HG03354 (cell line): Measurements from ENCODE around the gene STAB1.

ENCODE experiments used
- ATAC-seq: cut with Tn5 transposase; IDR thresholded peaks from one replicate; pipeline ENCODE4 v1.9.1; 2021; ENCODE audit warnings: mild to moderate bottlenecking; ENCODE audit not compliant: unreplicated experiment, poor library complexity, severe bottlenecking

Gene STAB1

GRCh38 chr3:52531860-52532516 lies 36.9 kb downstream of the STAB1 start:
- ATAC-seq: no peak

DNA sequence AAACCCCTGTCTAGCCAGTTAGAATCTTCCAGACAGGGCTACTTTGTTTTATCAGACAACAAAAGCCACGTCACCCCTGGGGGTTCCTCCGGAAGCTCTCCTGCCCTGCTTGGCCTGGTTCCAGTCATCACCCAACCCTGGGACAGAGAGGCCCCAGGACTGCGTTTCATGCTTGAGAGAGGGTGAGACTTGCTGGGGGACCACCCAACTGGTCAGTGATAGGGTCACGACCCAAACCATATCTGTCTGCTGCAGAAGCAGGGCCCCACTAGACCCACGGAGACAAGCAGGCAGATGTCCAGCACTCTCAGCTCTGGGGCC lies 37.3 kb downstream of the STAB1 start:
- no peak for ATAC-seq

DNA sequence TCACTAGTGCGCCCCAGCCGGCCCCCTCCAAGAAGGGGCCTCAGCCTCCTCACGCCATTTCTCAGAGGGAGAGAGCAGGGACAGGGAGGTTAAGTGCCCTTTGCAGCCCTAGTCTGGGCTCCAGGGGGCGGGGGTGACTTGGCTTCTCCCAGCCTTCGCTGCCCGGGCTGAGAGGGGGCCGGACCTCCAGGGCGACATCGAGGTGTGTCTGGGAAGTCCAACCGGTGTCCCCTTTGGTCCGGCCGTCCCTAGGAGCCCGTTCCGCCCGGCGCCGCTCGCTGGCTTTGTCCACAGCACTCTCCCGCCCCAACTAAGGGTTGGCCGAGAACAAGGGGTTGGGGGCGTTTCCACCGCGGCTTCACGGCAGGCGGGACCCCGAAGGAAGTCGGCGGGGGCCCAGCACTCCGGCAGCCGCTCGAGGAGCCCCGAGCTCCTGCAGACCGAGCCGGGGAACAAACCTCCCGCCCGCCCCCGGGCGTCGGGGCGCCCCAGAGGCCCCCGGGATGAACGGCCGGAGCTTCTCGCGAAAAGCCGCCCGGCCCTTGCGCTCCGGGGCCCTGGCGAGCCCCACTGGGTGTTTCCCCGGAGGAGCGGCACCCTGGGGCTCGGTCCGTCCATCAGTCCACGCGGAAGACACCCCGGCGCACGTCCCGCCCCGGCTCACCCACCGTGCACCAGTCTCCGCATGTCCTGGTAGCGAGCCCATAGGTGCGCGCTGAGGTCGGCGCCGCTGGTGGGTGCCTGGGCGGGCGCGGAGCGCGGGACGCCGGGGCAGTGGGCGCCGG lies 37.9 kb downstream of the STAB1 start:
- peak; percentile 8 for ATAC-seq

DNA sequence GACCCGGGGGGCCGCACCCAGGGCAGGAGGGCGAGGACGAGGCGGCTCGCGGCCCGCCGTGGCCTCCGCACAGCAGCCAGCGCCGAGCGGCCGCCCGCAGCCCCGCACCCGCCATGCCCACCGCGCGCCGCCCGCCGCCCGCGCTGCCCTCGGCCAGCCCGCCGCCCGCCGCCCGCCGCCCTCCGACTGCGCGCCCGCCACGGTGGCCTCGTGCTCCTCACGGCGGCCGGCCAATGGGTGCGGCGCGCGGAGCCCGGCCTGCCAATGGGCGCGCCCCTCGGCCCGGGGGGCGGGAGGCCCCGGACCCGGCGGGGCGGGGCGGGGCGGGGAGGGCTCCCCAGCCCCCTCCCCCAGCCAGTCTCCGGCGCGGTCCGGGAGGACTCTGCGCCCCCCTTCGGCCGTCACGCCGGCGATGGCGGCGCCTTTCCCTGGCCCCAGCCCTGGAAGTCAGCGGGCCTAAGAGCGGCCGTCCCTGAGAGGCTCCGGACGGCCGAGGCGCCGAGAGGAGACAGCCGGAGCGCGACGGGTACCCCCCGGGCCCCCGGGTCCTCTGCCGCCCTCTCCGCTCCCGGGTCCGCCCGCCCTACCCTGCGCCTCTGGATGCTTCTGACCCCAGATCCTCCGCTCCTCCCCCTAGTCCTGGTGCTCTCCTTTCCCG lies 38.6 kb downstream of the STAB1 start, which contains the start of gene NT5DC2:
TSS of gene NT5DC2 (minus strand) at position 235 of the 658 bp plus-strand sequence. CDS start at position 115, 120 bp downstream.
- ATAC-seq: peak; percentile 36

- no peak for ATAC-seq
These were observed 39.4 kb downstream of the STAB1 start for GRCh38 chr3:52534281-52535183.

GRCh38 chr3:52535411-52536111 lies 40.4 kb downstream of the STAB1 start:
- no peak for ATAC-seq

DNA sequence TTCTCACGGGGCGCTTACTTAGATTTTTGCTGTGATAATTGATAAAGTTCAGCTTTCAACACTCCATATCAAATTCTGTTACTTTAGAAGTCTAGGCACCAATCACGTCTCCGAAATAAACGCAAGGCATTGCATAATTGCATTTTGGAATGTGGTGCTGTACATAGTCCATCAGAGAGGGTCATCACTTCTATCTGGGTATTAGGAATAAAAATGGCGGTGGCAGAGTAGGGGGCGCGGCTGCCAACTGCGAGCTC lies 40.9 kb downstream of the STAB1 start:
- ATAC-seq: no peak

DNA sequence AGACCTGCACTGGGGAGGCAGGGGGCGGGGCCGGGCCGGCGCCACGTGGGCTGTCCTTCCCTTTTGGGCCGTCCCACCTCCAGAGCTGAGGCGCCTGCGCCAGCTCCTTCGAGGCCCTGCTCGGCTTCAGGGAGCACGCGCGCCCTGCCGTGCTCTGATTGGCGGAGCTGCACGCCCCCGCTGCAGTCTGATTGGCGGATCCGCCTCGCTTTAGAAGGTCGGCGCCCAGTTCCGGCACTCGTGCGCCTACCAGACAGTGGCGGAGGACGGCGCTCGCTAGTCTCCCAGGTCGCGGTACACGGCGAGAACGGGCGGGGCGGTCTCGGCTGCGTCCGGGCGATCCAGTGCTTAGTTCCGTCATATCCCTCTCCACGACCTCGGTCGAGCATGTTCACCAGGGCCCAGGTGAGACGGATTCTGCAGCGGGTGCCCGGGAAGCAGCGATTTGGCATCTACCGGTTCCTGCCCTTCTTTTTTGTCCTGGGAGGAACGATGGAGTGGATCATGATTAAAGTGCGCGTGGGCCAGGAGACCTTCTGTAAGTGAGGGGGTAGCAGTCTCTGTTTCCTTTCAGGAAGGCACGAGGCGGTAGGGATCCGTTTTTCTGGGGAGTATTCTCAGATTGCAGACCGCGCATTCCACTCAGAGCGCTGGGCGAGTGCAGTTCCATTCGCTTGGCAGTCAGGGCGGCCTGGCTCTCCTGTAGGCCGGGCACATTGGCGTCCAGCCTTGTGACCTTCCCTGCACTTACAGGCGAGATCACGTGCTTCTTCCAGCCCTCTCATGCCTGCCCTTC lies 41.4 kb downstream of the STAB1 start, which contains the start of gene UQCC5:
TSS of gene UQCC5 (plus strand) at position 237 of the 796 bp plus-strand sequence. CDS start at position 388, 151 bp downstream.
- ATAC-seq: peak; percentile 84

GRCh38 chr3:52537165-52537620 lies 42.1 kb downstream of the STAB1 start:
- ATAC-seq: no peak

GRCh38 chr3:52537726-52538421 lies 42.7 kb downstream of the STAB1 start:
- ATAC-seq: no peak

GRCh38 chr3:52539010-52539653 lies 44.0 kb downstream of the STAB1 start:
- ATAC-seq: no peak

DNA sequence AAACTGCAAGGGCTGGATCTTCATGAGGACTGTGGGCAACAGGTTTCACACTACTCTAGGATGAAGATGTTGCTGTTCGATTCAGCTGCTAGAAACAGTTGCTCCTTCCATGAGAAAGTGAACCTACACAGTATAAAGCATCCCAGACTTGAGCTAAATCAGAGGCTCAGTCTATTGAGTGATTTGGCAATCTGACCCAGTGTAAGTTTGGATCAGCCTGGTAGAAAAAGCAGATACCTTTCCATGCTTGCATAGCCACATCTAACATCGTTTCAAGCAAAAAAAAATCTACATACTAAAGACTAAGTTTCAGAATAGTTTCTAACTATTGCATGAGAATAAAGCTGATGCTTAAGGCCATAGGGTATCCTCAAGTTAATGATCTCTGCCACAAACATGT lies 45.9 kb downstream of the STAB1 start:
- ATAC-seq: no peak

DNA sequence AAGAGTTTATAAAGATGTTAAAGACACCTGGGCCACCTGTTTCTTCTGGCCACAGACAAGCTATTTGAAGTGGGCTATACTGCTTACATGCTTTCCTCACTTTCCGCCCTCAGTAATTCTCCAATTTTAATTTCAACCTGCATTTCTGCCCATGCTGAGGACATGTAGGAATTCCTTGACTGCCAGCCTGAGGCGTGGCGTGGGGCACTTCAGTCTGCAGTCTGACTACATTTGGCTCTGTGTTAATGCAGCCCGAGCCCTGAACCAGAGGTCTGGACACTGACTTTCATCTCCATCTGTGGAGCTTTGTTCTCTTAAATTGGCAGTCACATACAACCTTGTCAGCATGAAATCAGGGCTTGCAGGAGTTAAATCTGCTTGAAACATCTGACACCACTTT lies 49.8 kb downstream of the STAB1 start:
- ATAC-seq: no peak

- no peak for ATAC-seq
These were observed 51.2 kb downstream of the STAB1 start for GRCh38 chr3:52546111-52546901.

GRCh38 chr3:52547143-52547542 lies 52.0 kb downstream of the STAB1 start:
- no peak for ATAC-seq

GRCh38 chr3:52551118-52551517 lies 56.0 kb downstream of the STAB1 start:
- no peak for ATAC-seq

DNA sequence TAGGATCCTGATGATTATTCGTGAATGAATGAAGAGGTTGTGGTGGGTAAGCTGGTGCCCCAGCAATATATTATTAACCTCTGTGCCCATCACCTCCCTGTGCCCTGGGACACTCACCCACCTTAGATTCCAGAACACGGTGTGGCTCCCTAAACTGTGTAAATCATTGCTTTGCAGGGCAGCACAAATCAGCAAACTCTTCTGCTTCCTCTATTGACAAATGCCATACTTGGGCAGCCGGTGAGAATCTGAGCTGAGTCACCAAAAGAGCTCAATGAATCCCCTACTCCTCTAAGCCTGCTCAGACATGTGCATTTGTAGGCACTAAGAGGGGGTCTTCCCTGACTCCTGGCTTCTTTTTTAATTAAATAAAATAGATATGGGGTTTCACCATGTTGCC lies 57.0 kb downstream of the STAB1 start:
- ATAC-seq: no peak
